HCT116 (cell line): ENCODE results near the gene ADAMTS14. TPM values are rescaled to one million over a fixed set of nuclear protein-coding genes. Genes with fewer than 3 reads are reported as not detected.

Source experiments
- ATAC-seq: fragments of 200-7000 bp; cut with Tn5 transposase; 2 replicates; pipeline ENCODE4 v1.9.1; 2020; ENCODE audit warnings: mild to moderate bottlenecking, moderate library complexity
- BruUV-seq: library from RNA; stranded (reverse); fragments of 400-500 nt; replicated peaks from 2 replicates; lab custom pipeline; 2021; lab: Mats Ljungman, UMichigan
- CTCF ChIA-PET: fragments of 300-600 bp; sonication (Branson Sonifier 250); formaldehyde crosslinking; loops from one replicate; lab custom pipeline; 2021; ENCODE audit warnings: antibody characterized with exemption; lab: Charles Lee
- POLR2A ChIA-PET: fragments of 300-600, 350-600 bp; sonication (Branson Sonifier 250); formaldehyde crosslinking; loops from one replicate; lab custom pipeline; 2021; ENCODE audit warnings: antibody characterized with exemption; lab: Charles Lee
- RAD21 ChIA-PET, 2 experiments: fragments of 300-600 bp; sonication (Branson Sonifier 250); formaldehyde crosslinking; loops; one replicate each; lab custom pipeline; 2023; ENCODE audit warnings: low total read pairs in 2 of 2; ENCODE audit not compliant: uncharacterized antibody in 2 of 2, unreplicated experiment in 2 of 2, low non-redundant PET in 1 of 2; lab: Charles Lee
- DNase-seq: peaks from one replicate; pipeline ENCODE4 v3.0.0-alpha.2; 2010; ENCODE audit warnings: low read depth, low spot score
- H2AFZ ChIP-seq: fragments of 200-600 bp; shearing (Covaris generic), sonication (generic); 2 replicates; pipeline ENCODE4 v1.6.1; 2017; ENCODE audit warnings: low read depth, mixed run types, mixed read lengths, antibody characterized with exemption, low read length; ENCODE audit not compliant: poor library complexity, severe bottlenecking
- H3K27ac ChIP-seq: 2 replicates; pipeline ENCODE4 v1.5.1; 2012; ENCODE audit warnings: low read depth, low read length
- H3K27me3 ChIP-seq: fragments of 200-600 bp; sonication (generic); 2 replicates; pipeline ENCODE4 v1.6.1; 2016; ENCODE audit warnings: mixed run types, low read length, mixed read lengths; ENCODE audit not compliant: insufficient read depth
- H3K36me3 ChIP-seq, 2 experiments: fragments of 200-500 bp in 1 of 2; fragments of 200-600 bp in 1 of 2; sonication (Bioruptor generic) in 1 of 2; sonication (generic) in 1 of 2; 2 replicates each; pipeline versions ENCODE4 v1.5.1 to v1.6.1; 2014 to 2016; ENCODE audit warnings: low read length in 2 of 2, inconsistent platforms in 1 of 2, mixed read lengths in 1 of 2, mixed run types in 1 of 2; ENCODE audit not compliant: insufficient read depth in 2 of 2, control insufficient read depth in 1 of 2
- H3K4me1 ChIP-seq, 2 experiments: fragments of 200-600 bp in 1 of 2; sonication (generic) in 1 of 2; 2 replicates each; pipeline versions ENCODE4 v1.5.1 to v1.6.1; 2012 to 2017; ENCODE audit warnings: low read length in 2 of 2, inconsistent platforms in 1 of 2, mild to moderate bottlenecking in 1 of 2, mixed read lengths in 1 of 2, mixed run types in 1 of 2, moderate library complexity in 1 of 2; ENCODE audit not compliant: insufficient read depth in 2 of 2, control insufficient read depth in 1 of 2
- H3K4me2 ChIP-seq: fragments of 200-600 bp; sonication (generic); 2 replicates; pipeline ENCODE4 v1.6.1; 2017; ENCODE audit warnings: mixed run types, low read length, mixed read lengths
- H3K4me3 ChIP-seq, 2 experiments: fragments of 200-600 bp in 1 of 2; sonication (generic) in 1 of 2; replicated peaks in 1 of 2; 2 replicates each; pipeline ENCODE4 v1.5.1; 2011 to 2016; ENCODE audit warnings: low read length in 2 of 2, control low read depth in 1 of 2, low read depth in 1 of 2, mild to moderate bottlenecking in 1 of 2, mixed read lengths in 1 of 2, mixed run types in 1 of 2
- H3K79me2 ChIP-seq: fragments of 200-600 bp; sonication (generic); 2 replicates; pipeline ENCODE4 v1.6.1; 2017; ENCODE audit warnings: mild to moderate bottlenecking, mixed run types, low read length, moderate library complexity, mixed read lengths; ENCODE audit not compliant: insufficient read depth
- H3K9ac ChIP-seq: fragments of 200-600 bp; sonication (generic); 2 replicates; pipeline ENCODE4 v1.6.1; 2016; ENCODE audit warnings: low read length, mixed read lengths
- H3K9me2 ChIP-seq: fragments of 200-600 bp; sonication (generic), shearing (Covaris generic); 2 replicates; pipeline ENCODE4 v1.6.1; 2017; ENCODE audit warnings: mixed run types, mild to moderate bottlenecking, moderate library complexity; ENCODE audit not compliant: insufficient read depth
- H3K9me3 ChIP-seq, 2 experiments: fragments of 200-500 bp in 1 of 2; fragments of 200-600 bp in 1 of 2; sonication (Bioruptor generic) in 1 of 2; sonication (generic) in 1 of 2; 2 replicates each; pipeline ENCODE4 v1.6.1; 2014 to 2017; ENCODE audit warnings: low read length in 2 of 2, mixed read lengths in 2 of 2, inconsistent platforms in 1 of 2, low read depth in 1 of 2, mild to moderate bottlenecking in 1 of 2, mixed run types in 1 of 2, moderate library complexity in 1 of 2; ENCODE audit not compliant: control insufficient read depth in 1 of 2, insufficient read depth in 1 of 2
- H4K20me1 ChIP-seq: fragments of 200-600 bp; sonication (generic), shearing (Covaris generic); 2 replicates; pipeline ENCODE4 v1.6.1; 2017; ENCODE audit warnings: mixed run types, mild to moderate bottlenecking, moderate library complexity; ENCODE audit not compliant: insufficient read depth
- ATF3 ChIP-seq: IDR thresholded peaks from 2 replicates; pipeline ENCODE4 v1.6.1; 2012
- CBX3 ChIP-seq: IDR thresholded peaks from 2 replicates; pipeline ENCODE4 v1.6.1; 2012; ENCODE audit warnings: low read depth
- CEBPB ChIP-seq: IDR thresholded peaks from 2 replicates; pipeline ENCODE4 v1.6.1; 2012; ENCODE audit warnings: low read depth
- EGR1 ChIP-seq: IDR thresholded peaks from 2 replicates; pipeline ENCODE4 v1.6.1; 2012; ENCODE audit warnings: low read depth
- EZH2 ChIP-seq: fragments of 200-600 bp; sonication (generic); IDR thresholded peaks from 2 replicates; pipeline ENCODE4 v1.6.1; 2017; ENCODE audit warnings: antibody characterized with exemption, mixed run types
- EZH2phosphoT487 ChIP-seq: fragments of 200-600 bp; IDR thresholded peaks from 2 replicates; pipeline ENCODE4 v1.6.1; 2018; ENCODE audit warnings: antibody characterized with exemption, borderline replicate concordance
- JUND ChIP-seq: IDR thresholded peaks from 2 replicates; pipeline ENCODE4 v1.6.1; 2012
- POLR2AphosphoS5 ChIP-seq: IDR thresholded peaks from 2 replicates; pipeline ENCODE4 v1.6.1; 2011; ENCODE audit warnings: mild to moderate bottlenecking, low read depth, low read length, moderate library complexity
- RAD21 ChIP-seq: IDR thresholded peaks from 2 replicates; pipeline ENCODE4 v1.6.1; 2012; ENCODE audit warnings: low read depth, mild to moderate bottlenecking
- SIN3A ChIP-seq: IDR thresholded peaks from 2 replicates; pipeline ENCODE4 v1.6.1; 2012; ENCODE audit warnings: low read depth
- SP1 ChIP-seq: IDR thresholded peaks from 2 replicates; pipeline ENCODE4 v1.6.1; 2012; ENCODE audit warnings: low read depth
- ZBTB33 ChIP-seq: IDR thresholded peaks from 2 replicates; pipeline ENCODE4 v1.6.1; 2011; ENCODE audit warnings: mild to moderate bottlenecking, low read length, moderate library complexity; ENCODE audit not compliant: insufficient replicate concordance; ENCODE audit errors: extremely low read depth
- intact Hi-C: fragments of 100-400 bp; cut with micrococcal nuclease; formaldehyde crosslinking; loops from 2 replicates; pipeline ENCODE4 v1.10.0; 2022
- total RNA-seq: library from RNA; stranded (reverse); gene quantifications from one replicate; pipeline ENCODE4 v1.2.1, GENCODE V29; 2021; ENCODE audit not compliant: unreplicated experiment
- TF ChIP-seq, protein P1 (sequence below): IDR thresholded peaks from 2 replicates; pipeline ENCODE4 v1.6.1; 2012
- TF ChIP-seq, protein P2 (sequence below): IDR thresholded peaks from 2 replicates; pipeline ENCODE4 v1.6.1; 2012; ENCODE audit warnings: low read depth

The ADAMTS14 gene
- total RNA-seq, 1 experiment from 2014 or later, result 13.2 TPM

GRCh38 chr10:70702190-70702763 lies 30.0 kb downstream of the ADAMTS14 start:
- H3K4me1 ChIP-seq, result peaks cover 9 to 22% of the 10 kb centered on the region in 2 experiments
- DNase-seq (no peak), ATAC-seq (no peak)
- RAD21 ChIA-PET, result no interaction called here
- BruUV-seq, result no TSS peak
- H3K4me2 ChIP-seq, result no peak overlapping the region
- H4K20me1 ChIP-seq, result no peaks in the 10 kb centered on the region
- CTCF ChIA-PET, result no interaction called here
- H2AFZ ChIP-seq, result no peak overlapping the region
- H3K9ac ChIP-seq, result no peak overlapping the region
- no peak overlapping the region for H3K4me3 ChIP-seq
- H3K36me3 ChIP-seq, result peaks cover 3 to 26% of the 10 kb centered on the region in 2 experiments; a peak in 1 of 4 replicates
- H3K27me3 ChIP-seq, result no peaks in the 10 kb centered on the region
- no peak overlapping the region for H3K27ac ChIP-seq
- TF ChIP-seq, protein P1, sequence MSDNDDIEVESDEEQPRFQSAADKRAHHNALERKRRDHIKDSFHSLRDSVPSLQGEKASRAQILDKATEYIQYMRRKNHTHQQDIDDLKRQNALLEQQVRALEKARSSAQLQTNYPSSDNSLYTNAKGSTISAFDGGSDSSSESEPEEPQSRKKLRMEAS, result no peak
- no peak for TF ChIP-seq SIN3A
- no peak for TF ChIP-seq EZH2
- no peak for TF ChIP-seq ATF3
- TF ChIP-seq RAD21, result no peak
- no peak for TF ChIP-seq CEBPB
- TF ChIP-seq SP1, result no peak
- TF ChIP-seq EGR1, result no peak
- no peak for TF ChIP-seq POLR2AphosphoS5
- POLR2A ChIA-PET, result interaction anchor here (0.6 kb wide), 1 partner anchor 38 kb away, joined by 3 read pairs; no protein-coding TSS in a partner anchor
- H3K9me2 ChIP-seq, result no peaks in the 10 kb centered on the region
- H3K79me2 ChIP-seq, result peaks cover 9% of the 10 kb centered on the region; the same call in 1 of the 2 replicates
- H3K9me3 ChIP-seq, result no peaks in the 10 kb centered on the region
- intact Hi-C loops, result no loop called here

GRCh38 chr10:70704211-70704610 lies 31.9 kb downstream of the ADAMTS14 start:
- Histone ChIP-seq H3K36me3 (peaks cover 3 to 31% of the 10 kb centered on the region in 2 experiments; a peak in 1 of 4 replicates), H3K4me3 (no peak overlapping the region), H2AFZ (no peak overlapping the region), H4K20me1 (no peaks in the 10 kb centered on the region), H3K9me2 (no peaks in the 10 kb centered on the region), H3K27ac (no peak overlapping the region), H3K9me3 (no peaks in the 10 kb centered on the region), H3K79me2 (no peaks in the 10 kb centered on the region), H3K9ac (no peak overlapping the region), H3K4me1 (peaks cover 9 to 12% of the 10 kb centered on the region in 2 experiments), H3K4me2 (no peak overlapping the region), H3K27me3 (no peaks in the 10 kb centered on the region)
- ChIA-PET CTCF (no interaction called here), RAD21 (no interaction called here), POLR2A (no interaction called here)
- no peak for DNase-seq
- BruUV-seq, result no TSS peak
- intact Hi-C loops, result no loop called here
- ATAC-seq, result no peak
- TF ChIP-seq EGR1, result no peak
- TF ChIP-seq, protein P2, sequence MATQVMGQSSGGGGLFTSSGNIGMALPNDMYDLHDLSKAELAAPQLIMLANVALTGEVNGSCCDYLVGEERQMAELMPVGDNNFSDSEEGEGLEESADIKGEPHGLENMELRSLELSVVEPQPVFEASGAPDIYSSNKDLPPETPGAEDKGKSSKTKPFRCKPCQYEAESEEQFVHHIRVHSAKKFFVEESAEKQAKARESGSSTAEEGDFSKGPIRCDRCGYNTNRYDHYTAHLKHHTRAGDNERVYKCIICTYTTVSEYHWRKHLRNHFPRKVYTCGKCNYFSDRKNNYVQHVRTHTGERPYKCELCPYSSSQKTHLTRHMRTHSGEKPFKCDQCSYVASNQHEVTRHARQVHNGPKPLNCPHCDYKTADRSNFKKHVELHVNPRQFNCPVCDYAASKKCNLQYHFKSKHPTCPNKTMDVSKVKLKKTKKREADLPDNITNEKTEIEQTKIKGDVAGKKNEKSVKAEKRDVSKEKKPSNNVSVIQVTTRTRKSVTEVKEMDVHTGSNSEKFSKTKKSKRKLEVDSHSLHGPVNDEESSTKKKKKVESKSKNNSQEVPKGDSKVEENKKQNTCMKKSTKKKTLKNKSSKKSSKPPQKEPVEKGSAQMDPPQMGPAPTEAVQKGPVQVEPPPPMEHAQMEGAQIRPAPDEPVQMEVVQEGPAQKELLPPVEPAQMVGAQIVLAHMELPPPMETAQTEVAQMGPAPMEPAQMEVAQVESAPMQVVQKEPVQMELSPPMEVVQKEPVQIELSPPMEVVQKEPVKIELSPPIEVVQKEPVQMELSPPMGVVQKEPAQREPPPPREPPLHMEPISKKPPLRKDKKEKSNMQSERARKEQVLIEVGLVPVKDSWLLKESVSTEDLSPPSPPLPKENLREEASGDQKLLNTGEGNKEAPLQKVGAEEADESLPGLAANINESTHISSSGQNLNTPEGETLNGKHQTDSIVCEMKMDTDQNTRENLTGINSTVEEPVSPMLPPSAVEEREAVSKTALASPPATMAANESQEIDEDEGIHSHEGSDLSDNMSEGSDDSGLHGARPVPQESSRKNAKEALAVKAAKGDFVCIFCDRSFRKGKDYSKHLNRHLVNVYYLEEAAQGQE, result no peak
- TF ChIP-seq CBX3, result no peak
- TF ChIP-seq ZBTB33, result no peak
- TF ChIP-seq EZH2phosphoT487, result no peak
- TF ChIP-seq SP1, result no peak
- no peak for TF ChIP-seq RAD21
- no peak for TF ChIP-seq JUND
- no peak for TF ChIP-seq CEBPB
